Liver (tissue), 9 donors: Measurements from ENCODE around the gene ZNF138. TPM values are rescaled to one million over a fixed set of nuclear protein-coding genes. Genes with fewer than 3 reads are reported as not detected.
A peak's percentile ranks its signal among the peaks of the same experiment; 100 is the strongest.

Source experiments
- DNase-seq: peaks from one replicate; pipeline ENCODE4 v3.0.0-alpha.2; 2017; ENCODE audit warnings: low spot score
- H3K27ac ChIP-seq, 2 donors: one replicate each; pipeline ENCODE4 v1.7.0; 2013; ENCODE audit warnings: inconsistent platforms in 2 of 2, low read length in 2 of 2, control low read depth in 1 of 2, low read depth in 1 of 2, mild to moderate bottlenecking in 1 of 2
- H3K27me3 ChIP-seq, 4 donors: one replicate each; pipeline versions ENCODE4 v1.6.1 to v1.7.0; 2013; ENCODE audit warnings: low read length in 3 of 4, inconsistent platforms in 1 of 4, mild to moderate bottlenecking in 1 of 4, moderate library complexity in 1 of 4; ENCODE audit not compliant: control insufficient read depth in 4 of 4, insufficient read depth in 4 of 4
- H3K36me3 ChIP-seq, 4 donors: one replicate each; pipeline versions ENCODE4 v1.6.1 to v1.7.0; 2013; ENCODE audit warnings: low read length in 3 of 4, mild to moderate bottlenecking in 3 of 4, low read depth in 1 of 4, moderate library complexity in 1 of 4; ENCODE audit not compliant: control insufficient read depth in 4 of 4, insufficient read depth in 3 of 4
- H3K4me1 ChIP-seq, 4 donors: one replicate each; pipeline versions ENCODE4 v1.6.1 to v1.7.0; 2013; ENCODE audit warnings: low read length in 3 of 4, mild to moderate bottlenecking in 3 of 4, moderate library complexity in 1 of 4; ENCODE audit not compliant: control insufficient read depth in 4 of 4, insufficient read depth in 4 of 4
- H3K4me3 ChIP-seq, 3 donors: one replicate each; pipeline versions ENCODE4 v1.6.1 to v1.7.0; 2013; ENCODE audit warnings: low read length in 3 of 3, control low read depth in 1 of 3, low read depth in 1 of 3, mild to moderate bottlenecking in 1 of 3
- H3K9ac ChIP-seq, 2 donors: one replicate each; pipeline ENCODE4 v1.7.0; 2013; ENCODE audit warnings: low read length in 2 of 2, mild to moderate bottlenecking in 2 of 2, moderate library complexity in 2 of 2, control low read depth in 1 of 2, low read depth in 1 of 2
- H3K9me3 ChIP-seq, 4 donors: one replicate each; pipeline versions ENCODE4 v1.6.1 to v1.7.0; 2013; ENCODE audit warnings: low read length in 3 of 4; ENCODE audit not compliant: control insufficient read depth in 4 of 4
- ATF3 ChIP-seq: IDR thresholded peaks from 2 replicates; pipeline ENCODE4 v1.6.1; 2016; ENCODE audit warnings: antibody characterized with exemption
- CTCF ChIP-seq: fragments of 150-350 bp; IDR thresholded peaks from 2 replicates; pipeline ENCODE4 v1.5.1; 2017; ENCODE audit warnings: improper control_type of control experiment, low read depth, low read length; ENCODE audit not compliant: missing input control
- EGR1 ChIP-seq, 2 donors: IDR thresholded peaks; 2 replicates each; pipeline ENCODE4 v1.6.1; 2016 to 2018; ENCODE audit warnings: antibody characterized with exemption in 2 of 2, low read depth in 2 of 2
- FOXA1 ChIP-seq: IDR thresholded peaks from 2 replicates; pipeline ENCODE4 v1.6.1; 2016; ENCODE audit warnings: antibody characterized with exemption
- FOXA2 ChIP-seq: IDR thresholded peaks from 2 replicates; pipeline ENCODE4 v1.6.1; 2016; ENCODE audit warnings: antibody characterized with exemption
- GABPA ChIP-seq, 2 donors: IDR thresholded peaks in 1 of 2; conservative IDR thresholded peaks in 1 of 2; 2 replicates each; pipeline ENCODE4 v1.6.1; 2016; ENCODE audit warnings: antibody characterized with exemption in 2 of 2, mild to moderate bottlenecking in 1 of 2, moderate library complexity in 1 of 2
- HNF4A ChIP-seq, 2 donors: conservative IDR thresholded peaks; 2 replicates each; pipeline ENCODE4 v1.6.1; 2016; ENCODE audit warnings: antibody characterized with exemption in 2 of 2, mild to moderate bottlenecking in 2 of 2
- HNF4G ChIP-seq: IDR thresholded peaks from 2 replicates; pipeline ENCODE4 v1.6.1; 2016; ENCODE audit warnings: antibody characterized with exemption
- JUND ChIP-seq, 2 donors: IDR thresholded peaks; 2 replicates each; pipeline ENCODE4 v1.6.1; 2016; ENCODE audit warnings: antibody characterized with exemption in 2 of 2
- MAX ChIP-seq: IDR thresholded peaks from 2 replicates; pipeline ENCODE4 v1.6.1; 2016; ENCODE audit warnings: antibody characterized with exemption
- NR2F2 ChIP-seq: IDR thresholded peaks from 2 replicates; pipeline ENCODE4 v1.6.1; 2016; ENCODE audit warnings: antibody characterized with exemption
- RAD21 ChIP-seq, 2 donors: IDR thresholded peaks; 2 replicates each; pipeline ENCODE4 v1.6.1; 2016; ENCODE audit warnings: antibody characterized with exemption in 2 of 2, mild to moderate bottlenecking in 2 of 2
- REST ChIP-seq: IDR thresholded peaks from 2 replicates; pipeline ENCODE4 v1.6.1; 2016; ENCODE audit warnings: antibody characterized with exemption, mild to moderate bottlenecking
- RXRA ChIP-seq, 2 donors: IDR thresholded peaks; 2 replicates each; pipeline ENCODE4 v1.6.1; 2017 to 2018; ENCODE audit warnings: antibody characterized with exemption in 2 of 2, mild to moderate bottlenecking in 1 of 2
- SP1 ChIP-seq: IDR thresholded peaks from 2 replicates; pipeline ENCODE4 v1.6.1; 2018; ENCODE audit warnings: antibody characterized with exemption, mild to moderate bottlenecking
- TAF1 ChIP-seq: conservative IDR thresholded peaks from 2 replicates; pipeline ENCODE4 v1.6.1; 2016; ENCODE audit warnings: antibody characterized with exemption, mild to moderate bottlenecking
- YY1 ChIP-seq: IDR thresholded peaks from 2 replicates; pipeline ENCODE4 v1.6.1; 2016; ENCODE audit warnings: antibody characterized with exemption, mild to moderate bottlenecking
- ZBTB33 ChIP-seq: IDR thresholded peaks from 2 replicates; pipeline ENCODE4 v1.6.1; 2016; ENCODE audit warnings: antibody characterized with exemption
- WGBS: extraction: QIAGEN DNeasy Blood & Tissue Kit; methylation state at CpG from one replicate; pipeline ENCODE4 v1.1.7; 2013; 5-methylcytosine and 5-hydroxymethylcytosine counted together
- polyA plus RNA-seq, 2 donors: library from polyadenylated mRNA; stranded (reverse) in 1 of 2; unstranded in 1 of 2; fragments of 200-250 nt in 1 of 2; fragments of >200 nt in 1 of 2; fragmentation: Nextera tagmentation in 1 of 2; extraction: Ambion mirVana in 1 of 2; gene quantifications; one replicate each; pipeline versions ENCODE4 v1.2.1 to v1.2.3, GENCODE V29; 2013 to 2015
- total RNA-seq, 2 donors: library from RNA; depleted of rRNA; stranded (reverse); fragments of >200 nt; gene quantifications; one replicate each; pipeline ENCODE4 v1.2.3, GENCODE V29; 2014
- donor health status: healthy.
- donor health status: healthy.
- donor health status: healthy.
- donor health status: healthy.
- donor health status: healthy.

The ZNF138 gene
- total RNA-seq (1 to 10 TPM; 3.6 to 4.5 TPM), polyA plus RNA-seq (1 to 10 TPM; 1.4 to 3.7 TPM)

GRCh38 chr7:64794171-64794844 is at the start of gene ZNF138:
Gene ZNF138, plus strand, starts transcription at chr7:64794428. Its CDS starts 141 bp downstream, at chr7:64794569.
- peak; percentile 95 for DNase-seq
- under 1% methylated on average over 32 of the region's 32 CpGs for WGBS
- TF ChIP-seq SP1 (peak; percentile 84), REST (peak; percentile 63), GABPA (IDR thresholded peaks at IDR 0.05 in 1 of 2, conservative IDR thresholded peaks at IDR 0.05 in 1 of 2) (peak; percentile 61 to 89), HNF4G (no peak), MAX (peak; percentile 8), YY1 (peak; percentile 75), HNF4A (conservative IDR thresholded peaks at IDR 0.05) (no peak)
- no peaks in the 10 kb centered on the region for H3K27me3 ChIP-seq
- H3K4me1 ChIP-seq = peaks cover 0 to 12% (median 5%) of the 10 kb centered on the region in 4 donors
- no peaks in the 10 kb centered on the region for H3K9me3 ChIP-seq
- H3K27ac ChIP-seq = peak within 1 kb of the TSS; percentile 22 to 56
- peak within 1 kb of the TSS; percentile 70 to 97 (median 88) for H3K4me3 ChIP-seq
- peak within 1 kb of the TSS; percentile 59 to 79 for H3K9ac ChIP-seq
- H3K36me3 ChIP-seq = peaks cover 0 to 1% (median 0%) of the 10 kb centered on the region in 4 donors

GRCh38 chr7:64744680-64745079 is 49.5 kb upstream of the ZNF138 start:
- Histone ChIP-seq H3K36me3 (no peaks in the 10 kb centered on the region), H3K4me1 (no peaks in the 10 kb centered on the region), H3K4me3 (no peak overlapping the region), H3K27me3 (no peaks in the 10 kb centered on the region), H3K9ac (no peak overlapping the region), H3K9me3 (no peaks in the 10 kb centered on the region), H3K27ac (no peak overlapping the region)
- WGBS = 92% methylated on average over 4 of the region's 4 CpGs
- DNase-seq = no peak
- TF ChIP-seq REST = no peak
- TF ChIP-seq ZBTB33 = no peak
- TF ChIP-seq CTCF = no peak
- no peak for TF ChIP-seq HNF4G
- no peak for TF ChIP-seq FOXA1
- no peak for TF ChIP-seq NR2F2
- TF ChIP-seq RAD21 (IDR thresholded peaks at IDR 0.05) = no peak
- TF ChIP-seq YY1 = no peak
- no peak for TF ChIP-seq GABPA (IDR thresholded peaks at IDR 0.05 in 1 of 2, conservative IDR thresholded peaks at IDR 0.05 in 1 of 2)
- TF ChIP-seq TAF1 = no peak
- TF ChIP-seq HNF4A (conservative IDR thresholded peaks at IDR 0.05) = no peak
- no peak for TF ChIP-seq RXRA (IDR thresholded peaks at IDR 0.05)
- TF ChIP-seq MAX = no peak
- no peak for TF ChIP-seq SP1
- no peak for TF ChIP-seq EGR1 (IDR thresholded peaks at IDR 0.05; ENCODE audit: low read depth in 2 of 2)
- TF ChIP-seq FOXA2 = no peak
- no peak for TF ChIP-seq ATF3
- no peak for TF ChIP-seq JUND (IDR thresholded peaks at IDR 0.05)
